Measurements from ENCODE around the gene CALHM5.

The CALHM5 gene

GRCh38 chr6:116550796-116551195, 39.4 kb downstream of the CALHM5 start:
- no peak for DNase-seq (ENCODE audit: low read depth in 2 of 2)

- no peak for DNase-seq (ENCODE audit: low read depth in 2 of 2)
Observed at GRCh38 chr6:116553451-116553850, 42.0 kb downstream of the CALHM5 start, which contains the start of gene CALHM4. CALHM4 (plus strand) TSS chr6:116553751; CDS start chr6:116553794, 43 bp downstream.

- DNase-seq (ENCODE audit: low read depth in 2 of 2), result no peak
Observed at GRCh38 chr6:116556065-116556464, 44.6 kb downstream of the CALHM5 start.

GRCh38 chr6:116556814-116557415, 45.5 kb downstream of the CALHM5 start:
- no peak for DNase-seq (ENCODE audit: low read depth in 2 of 2)

- DNase-seq (ENCODE audit: low read depth in 2 of 2), result no peak
Observed at GRCh38 chr6:116557893-116558292, 46.5 kb downstream of the CALHM5 start.

- no peak for DNase-seq (ENCODE audit: low read depth in 2 of 2)
Observed at GRCh38 chr6:116560130-116560529, 48.7 kb downstream of the CALHM5 start.

- DNase-seq (ENCODE audit: low read depth in 2 of 2), result peak; percentile 37 to 47
Observed at GRCh38 chr6:116561377-116562018, 50.1 kb downstream of the CALHM5 start.

- DNase-seq (ENCODE audit: low read depth in 2 of 2), result no peak
Observed at GRCh38 chr6:116562019-116562403, 50.6 kb downstream of the CALHM5 start.

GRCh38 chr6:116562614-116563013, 51.2 kb downstream of the CALHM5 start:
- no peak for DNase-seq (ENCODE audit: low read depth in 2 of 2)

GRCh38 chr6:116563830-116564229, 52.4 kb downstream of the CALHM5 start:
- no peak for DNase-seq (ENCODE audit: low read depth in 2 of 2)

GRCh38 chr6:116564311-116564710, 52.9 kb downstream of the CALHM5 start:
- no peak for DNase-seq (ENCODE audit: low read depth in 2 of 2)

GRCh38 chr6:116564921-116565872, 53.8 kb downstream of the CALHM5 start:
- DNase-seq (ENCODE audit: low read depth in 2 of 2), result peak in 1 of 2 donors; percentile 4

- DNase-seq (ENCODE audit: low read depth in 2 of 2), result no peak
Observed at GRCh38 chr6:116568111-116568510, 56.7 kb downstream of the CALHM5 start.

GRCh38 chr6:116568821-116569755, 57.6 kb downstream of the CALHM5 start:
- no peak for DNase-seq (ENCODE audit: low read depth in 2 of 2)

GRCh38 chr6:116570856-116571682, 59.6 kb downstream of the CALHM5 start, which contains the start of gene RWDD1:
RWDD1 (plus strand) TSS chr6:116571504; CDS start chr6:116571583, 79 bp downstream.
- DNase-seq (ENCODE audit: low read depth in 2 of 2), result peak; percentile 92 to 93

- no peak for DNase-seq (ENCODE audit: low read depth in 2 of 2)
Observed at GRCh38 chr6:116571683-116572000, 60.2 kb downstream of the CALHM5 start.

- no peak for DNase-seq (ENCODE audit: low read depth in 2 of 2)
Observed at GRCh38 chr6:116572162-116572561, 60.7 kb downstream of the CALHM5 start.
